NOMO-1 treated with DMSO at 0.1 percent for 48 hours (cell line): ENCODE measurements around the gene UBE2I.
"Not testable (repeated sequence)": the region's sequence is repeated elsewhere in the genome, so short reads cannot be mapped to it uniquely, and the experiment has no call there.

ENCODE experiments used
- DNase-seq: peaks from one replicate; lab custom pipeline; 2025; ENCODE audit not compliant: unreplicated experiment; lab: John Stamatoyannopoulos, UW

Gene UBE2I

GRCh38 chr16:1328136-1328535, 18.7 kb downstream of the UBE2I start:
- not testable (repeated sequence) for DNase-seq

- not testable (repeated sequence) for DNase-seq
These were observed 19.5 kb downstream of the UBE2I start for GRCh38 chr16:1328961-1329360.

DNA sequence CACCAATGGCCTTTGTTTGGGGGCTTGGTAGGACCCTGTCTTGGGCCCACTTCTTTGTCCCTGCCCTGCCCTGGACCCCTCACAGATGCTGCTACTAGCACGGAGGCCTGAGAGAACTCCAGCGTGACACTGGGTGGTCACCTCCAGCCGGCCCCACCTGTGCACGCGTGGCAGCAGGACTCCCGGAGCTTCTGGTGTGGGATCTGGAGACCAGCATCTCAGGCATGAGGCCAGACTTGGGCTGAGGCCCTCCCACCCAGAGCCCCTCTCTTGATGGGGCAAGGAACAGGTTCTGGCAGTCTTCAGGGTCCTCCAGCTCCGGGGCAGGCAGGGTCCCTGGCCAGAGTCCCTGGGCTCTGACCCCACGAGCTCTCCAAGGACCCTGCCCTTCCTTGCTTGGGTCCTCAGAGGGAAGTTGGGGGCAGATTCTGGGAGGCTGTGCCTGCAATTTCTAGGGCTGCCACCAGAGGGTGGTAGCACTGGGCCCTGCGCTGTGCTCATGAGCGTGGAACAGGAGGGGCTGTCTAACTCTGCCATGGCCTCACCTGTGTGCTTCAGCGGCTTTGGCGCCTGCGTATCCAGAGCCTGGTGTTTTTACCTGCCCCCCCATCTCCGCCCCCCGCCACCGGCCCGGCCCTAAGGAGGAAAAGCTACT, 21.0 kb downstream of the UBE2I start:
- DNase-seq = no peak

DNA sequence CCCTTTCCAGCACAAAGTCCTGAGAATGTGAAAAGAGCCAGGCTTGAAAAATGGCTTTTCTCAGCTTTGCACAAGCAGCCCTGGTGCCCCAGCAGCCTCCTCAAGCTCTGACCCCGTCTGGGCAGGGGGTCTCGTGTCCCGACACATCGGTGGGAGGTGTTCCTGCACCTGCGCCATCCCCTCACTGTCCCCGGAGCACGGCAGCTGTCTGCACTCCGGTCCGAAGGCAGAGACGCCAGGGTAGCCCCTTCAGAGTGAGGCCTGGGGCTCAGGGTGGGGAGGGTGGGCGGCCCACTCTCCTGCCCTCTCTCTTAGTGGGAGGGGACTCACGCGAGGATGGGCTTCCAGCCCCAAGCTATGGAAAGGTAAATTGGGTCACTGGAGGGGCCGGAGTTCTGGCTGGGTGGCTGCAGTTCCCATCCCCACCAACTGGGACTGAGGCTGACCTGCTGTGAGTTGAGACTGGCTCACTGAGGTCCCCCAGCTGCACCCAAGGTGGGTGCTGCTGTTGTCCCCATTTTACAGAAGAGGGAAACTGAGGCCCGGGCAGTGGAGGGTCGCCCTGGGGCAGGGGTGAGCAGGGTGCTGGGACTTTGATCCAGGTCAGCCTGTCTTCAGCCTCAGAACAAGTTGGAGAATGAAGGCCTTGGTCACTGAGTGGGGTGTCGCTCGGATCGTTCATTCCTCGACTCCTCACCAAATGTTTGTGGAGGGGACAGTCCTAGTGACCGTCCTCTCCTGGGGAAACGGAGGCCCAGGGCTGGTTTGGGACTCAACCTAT, 21.7 kb downstream of the UBE2I start:
- DNase-seq = no peak

DNA sequence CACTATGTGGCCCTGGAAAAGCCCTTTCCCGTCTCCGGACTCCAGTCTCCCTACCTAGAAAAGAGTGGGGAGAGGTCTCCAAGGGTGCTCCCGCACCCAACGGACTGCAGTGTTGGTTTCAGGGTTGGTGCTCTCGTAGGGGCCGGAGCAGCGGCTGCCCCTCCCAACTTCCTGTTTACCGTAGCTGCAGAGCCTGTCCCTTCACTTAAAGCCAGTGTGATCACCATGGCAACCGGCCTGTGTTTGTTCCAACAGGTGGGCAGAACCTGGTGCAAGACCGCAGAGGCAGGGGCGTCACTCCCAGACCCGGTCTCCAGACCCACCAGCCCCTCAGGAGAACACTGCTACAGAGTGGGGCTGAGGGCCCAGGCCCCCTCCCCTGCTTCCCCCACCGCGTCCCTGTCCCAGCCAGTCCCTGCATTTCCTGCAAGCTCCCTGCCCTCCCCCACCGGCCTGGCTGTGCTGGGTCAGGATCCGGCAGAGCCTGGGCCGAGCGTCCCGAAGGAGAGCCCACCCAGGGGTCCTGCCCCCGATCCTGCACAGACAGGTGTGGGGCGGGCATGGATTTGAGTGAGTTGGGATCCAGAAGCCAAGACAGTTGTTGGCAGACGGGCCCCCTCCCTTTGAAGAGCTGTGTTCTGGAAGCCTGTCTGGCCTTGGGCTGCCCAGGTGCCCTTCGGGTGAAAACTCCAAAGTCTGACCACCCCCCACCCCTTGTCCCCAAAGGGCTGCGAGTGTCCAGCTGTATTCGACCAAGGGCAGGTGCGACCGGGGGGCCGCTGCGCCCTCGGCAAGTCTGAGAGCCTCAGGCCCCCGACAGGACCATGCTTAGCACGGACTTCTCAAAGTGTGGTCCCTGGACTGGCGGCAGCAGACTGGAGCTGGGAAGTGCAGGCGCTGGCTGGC, 22.5 kb downstream of the UBE2I start:
- DNase-seq = peak; percentile 35

GRCh38 chr16:1332618-1333148, 23.2 kb downstream of the UBE2I start:
- DNase-seq = no peak

- DNase-seq = peak; percentile 23
These were observed 23.8 kb downstream of the UBE2I start, which contains the start of gene BAIAP3 for GRCh38 chr16:1333149-1333812. TSS of gene BAIAP3 (plus strand) at chr16:1333645. CDS start at chr16:1338550, 4,905 bp downstream.

- no peak for DNase-seq
These were observed 24.6 kb downstream of the UBE2I start for GRCh38 chr16:1333854-1334700.

DNA sequence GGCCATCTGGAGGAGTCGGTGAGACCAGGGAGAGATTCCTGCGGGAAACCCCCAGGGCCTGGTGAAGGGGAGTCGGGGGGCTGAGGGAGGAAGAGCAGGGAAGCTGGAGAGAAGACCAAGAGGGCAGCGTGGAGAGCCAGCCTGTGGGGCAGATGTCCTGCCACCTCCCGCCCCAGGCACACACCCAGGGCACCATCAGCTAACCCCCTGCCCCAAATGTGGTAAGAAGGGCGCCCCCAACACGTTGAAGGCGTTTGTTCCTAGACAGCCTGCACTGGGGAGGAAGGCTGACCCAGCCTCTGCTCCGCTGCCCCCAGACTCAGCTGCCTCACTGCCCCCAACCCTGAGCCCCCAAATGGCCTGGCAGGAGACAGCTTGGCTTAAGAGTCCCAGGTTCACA, 25.3 kb downstream of the UBE2I start:
- no peak for DNase-seq

DNA sequence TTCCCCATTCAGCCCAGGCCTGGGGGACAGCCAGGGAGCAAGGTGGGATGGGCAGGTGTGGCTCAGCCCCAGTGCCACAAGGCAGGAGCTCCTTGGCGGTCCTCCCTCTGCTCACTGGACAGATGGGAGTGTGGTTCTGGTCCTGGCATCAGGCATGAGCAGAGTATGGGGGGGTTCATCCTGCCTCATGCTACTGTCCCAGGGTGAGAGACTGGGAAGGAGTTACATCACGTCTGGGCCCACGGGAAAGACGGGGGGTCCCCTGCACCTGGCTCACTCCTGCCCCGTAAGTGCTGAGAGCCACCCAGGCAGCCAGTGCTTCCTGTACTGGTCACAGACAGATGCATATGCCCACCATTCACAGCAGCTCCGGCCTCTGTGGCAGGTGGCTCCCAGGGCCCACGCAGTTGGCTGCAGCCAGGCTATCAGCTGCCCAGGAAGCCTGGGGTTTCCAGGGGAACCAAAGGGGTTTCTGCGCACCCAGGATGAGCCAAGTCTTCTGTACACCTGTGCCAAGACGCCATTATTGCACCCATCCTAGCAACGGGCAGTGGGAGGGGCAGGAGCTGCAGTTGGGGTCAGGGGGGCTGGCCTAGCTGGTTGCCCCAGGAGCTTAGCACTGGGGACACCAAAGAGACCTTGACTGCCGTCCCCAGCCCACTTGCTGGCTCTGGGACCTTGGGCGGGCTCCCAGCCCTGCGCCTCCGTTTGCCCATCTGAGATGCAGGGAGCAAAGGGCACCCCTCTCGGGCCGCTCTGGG, 26.0 kb downstream of the UBE2I start:
- no peak for DNase-seq

- no peak for DNase-seq
These were observed 26.6 kb downstream of the UBE2I start for GRCh38 chr16:1335996-1336395.

DNA sequence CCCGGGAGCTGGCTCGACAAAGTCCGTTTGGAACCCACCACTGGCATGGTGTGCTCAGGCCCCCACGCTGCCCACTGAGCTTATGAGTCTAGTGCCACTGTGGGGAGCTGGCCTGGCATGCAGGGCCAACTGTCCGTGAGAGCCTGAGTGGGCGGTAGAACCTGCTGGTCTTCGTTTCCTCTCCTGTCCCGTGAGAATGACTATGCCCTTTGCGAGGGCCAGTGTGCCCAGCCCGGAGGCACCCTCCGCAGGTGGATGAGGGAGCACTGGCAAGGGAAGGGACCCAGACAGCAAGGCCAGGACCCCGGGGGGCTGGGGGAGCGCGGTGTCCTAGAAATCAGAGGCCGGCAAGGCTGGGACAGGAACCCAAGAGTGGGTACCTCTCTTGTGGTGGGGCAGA, 27.2 kb downstream of the UBE2I start:
- DNase-seq = no peak

DNA sequence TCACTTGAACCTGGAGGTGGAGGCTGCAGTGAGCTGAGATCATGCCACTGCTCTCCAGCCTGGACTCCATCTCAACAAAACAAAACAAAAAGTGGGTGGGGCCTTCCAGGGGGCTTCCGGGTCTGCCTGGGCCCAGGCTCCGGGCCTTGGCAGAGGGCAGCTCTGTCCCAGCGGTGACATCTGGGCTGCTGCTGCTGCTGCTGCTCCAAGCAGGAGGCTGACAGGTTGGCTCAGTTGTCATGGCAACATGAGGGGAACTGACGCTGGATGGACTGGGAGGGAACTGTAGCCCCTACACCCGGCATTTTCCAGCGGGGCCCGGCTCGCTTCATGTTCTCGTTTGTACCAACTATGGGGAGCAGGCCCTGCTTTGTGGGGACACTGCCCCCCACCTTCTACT, 28.1 kb downstream of the UBE2I start:
- no peak for DNase-seq

DNA sequence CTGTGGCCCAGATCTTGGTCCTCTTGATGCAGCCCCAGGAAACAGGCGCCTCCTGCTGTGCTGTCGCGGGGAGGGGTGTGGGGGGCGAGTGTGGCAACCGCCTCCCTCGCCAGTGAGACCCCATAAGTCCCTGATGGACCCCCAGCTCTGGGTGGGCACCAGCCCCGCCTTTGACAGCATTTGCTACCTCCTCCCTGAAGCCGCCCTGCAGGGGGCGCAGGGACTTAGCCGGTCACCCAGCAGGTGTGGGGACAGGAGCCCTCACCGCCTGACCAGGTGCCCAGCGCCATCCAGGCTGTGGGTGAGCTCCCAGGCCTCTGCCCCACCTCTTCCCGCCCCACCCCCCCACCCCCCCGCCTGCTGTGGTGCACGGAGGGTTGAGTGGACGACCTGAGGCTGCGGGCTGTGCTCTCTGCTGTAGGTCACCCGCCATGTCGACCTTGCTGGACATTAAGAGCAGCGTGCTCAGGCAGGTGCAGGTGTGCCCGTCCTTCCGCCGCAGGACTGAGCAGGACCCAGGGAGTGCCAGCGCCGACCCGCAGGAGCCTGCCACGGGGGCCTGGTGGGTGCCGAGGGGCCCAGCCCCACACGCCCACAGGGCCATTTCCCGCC, 28.8 kb downstream of the UBE2I start:
- no peak for DNase-seq

GRCh38 chr16:1338855-1339675, 29.6 kb downstream of the UBE2I start:
- DNase-seq = no peak

GRCh38 chr16:1340730-1341494, 31.5 kb downstream of the UBE2I start:
- DNase-seq = no peak
